GM12891 (cell line): ENCODE data around the gene GMPPA.

ENCODE experiments used
- DNase-seq: peaks from one replicate; pipeline ENCODE4 v3.0.0; 2011; ENCODE audit warnings: low spot score; ENCODE audit not compliant: insufficient read length
- FAIRE-seq: peaks from 2 replicates; lab custom pipeline; 2011; peaks lifted over from hg19 to GRCh38; lab: Jason Lieb, UNC
- PAX5 ChIP-seq: IDR thresholded peaks from 2 replicates; pipeline ENCODE4 v1.6.1; 2011; ENCODE audit warnings: low read length, moderate library complexity, mild to moderate bottlenecking; ENCODE audit not compliant: insufficient read depth, severe bottlenecking
- POLR2A ChIP-seq: IDR thresholded peaks from 2 replicates; pipeline ENCODE4 v1.6.1; 2011; ENCODE audit warnings: low read depth, low read length, control low read depth
- POLR2AphosphoS5 ChIP-seq: IDR thresholded peaks from 2 replicates; pipeline ENCODE4 v1.6.1; 2011; ENCODE audit warnings: low read depth, low read length, control low read depth
- POU2F2 ChIP-seq: IDR thresholded peaks from 2 replicates; pipeline ENCODE4 v1.6.1; 2011; ENCODE audit warnings: low read depth, mild to moderate bottlenecking, control low read depth, low read length, moderate library complexity
- SPI1 ChIP-seq: IDR thresholded peaks from 2 replicates; pipeline ENCODE4 v1.6.1; 2011; ENCODE audit warnings: low read depth, low read length, control low read depth
- TAF1 ChIP-seq: IDR thresholded peaks from 2 replicates; pipeline ENCODE4 v1.6.1; 2011; ENCODE audit warnings: low read depth, low read length, control low read depth

GMPPA gene

DNA sequence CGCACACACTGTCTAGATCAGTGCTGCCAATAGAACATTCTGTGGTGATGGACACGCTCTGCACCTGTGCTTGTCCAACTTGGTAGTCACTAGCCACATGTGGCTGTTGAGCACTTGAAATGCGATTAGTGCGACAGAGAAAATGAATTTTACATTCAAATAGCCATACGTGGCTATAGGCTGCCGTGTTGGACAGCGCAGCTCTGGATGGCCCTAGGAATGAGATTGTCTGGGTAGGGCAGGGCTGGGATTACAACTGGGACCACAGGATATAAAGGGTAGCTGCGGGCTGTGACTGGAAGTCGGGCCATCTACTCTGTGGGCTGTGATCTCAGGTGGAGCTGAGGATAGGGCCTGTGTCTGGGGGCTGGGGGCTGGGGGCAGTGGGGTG is 20.8 kb downstream of the GMPPA start:
- TF ChIP-seq PAX5 (no peak), POLR2A (no peak), TAF1 (no peak), POLR2AphosphoS5 (no peak), SPI1 (no peak), POU2F2 (no peak)
- DNase-seq (no peak), FAIRE-seq (no peak)

GRCh38 chr2:219520079-219520478 is 21.4 kb downstream of the GMPPA start:
- no peak for DNase-seq
- no peak for FAIRE-seq
- TF ChIP-seq SPI1 = no peak
- TF ChIP-seq POLR2AphosphoS5 = no peak
- no peak for TF ChIP-seq PAX5
- no peak for TF ChIP-seq POLR2A
- no peak for TF ChIP-seq POU2F2
- TF ChIP-seq TAF1 = no peak

DNA sequence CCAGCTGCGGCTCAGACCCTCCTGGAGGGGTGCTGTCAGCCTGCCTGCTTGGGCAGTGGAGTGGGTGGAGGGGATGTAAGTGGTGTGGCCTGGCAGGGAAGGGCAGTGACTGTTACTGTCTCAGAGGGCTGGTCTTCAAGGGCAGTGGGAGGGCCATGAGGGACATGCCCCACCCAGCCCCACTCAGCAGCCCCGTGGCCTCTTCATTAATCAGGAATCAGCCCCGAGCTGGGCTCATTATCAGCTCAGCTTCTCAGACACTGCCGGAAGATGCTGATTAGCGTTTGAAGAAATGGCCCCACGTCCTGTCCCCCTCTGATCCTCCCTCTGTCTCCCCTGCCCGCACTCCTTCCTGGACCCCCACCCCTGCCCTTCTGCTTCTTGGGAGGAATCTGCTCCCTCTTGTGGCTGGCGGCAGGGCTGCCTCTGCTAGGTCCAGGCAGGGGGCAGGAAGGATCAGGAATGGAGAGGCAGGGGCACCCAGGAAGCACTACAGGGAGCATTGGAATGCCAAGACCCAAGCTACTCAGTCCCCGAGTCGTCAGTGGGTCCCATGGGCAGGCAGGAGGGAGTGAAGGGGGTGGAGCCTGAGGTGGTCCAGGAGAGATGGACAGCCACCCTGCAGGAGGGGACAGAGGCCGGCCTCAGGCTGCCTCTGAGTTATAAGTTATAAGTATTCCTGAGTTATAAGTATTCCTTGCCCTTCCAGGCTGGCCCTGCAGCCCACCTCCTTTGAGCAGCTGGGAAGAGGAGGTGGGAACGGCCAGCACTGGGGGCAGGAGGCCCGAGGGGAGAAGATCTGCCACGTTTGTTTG is 22.6 kb downstream of the GMPPA start:
- FAIRE-seq = no peak
- no peak for TF ChIP-seq SPI1
- TF ChIP-seq TAF1 = no peak
- no peak for TF ChIP-seq PAX5
- no peak for TF ChIP-seq POLR2AphosphoS5
- no peak for TF ChIP-seq POU2F2
- no peak for TF ChIP-seq POLR2A
- no peak for DNase-seq

- DNase-seq = no peak
- no peak for FAIRE-seq
These were observed 23.7 kb downstream of the GMPPA start for GRCh38 chr2:219522111-219523030.

DNA sequence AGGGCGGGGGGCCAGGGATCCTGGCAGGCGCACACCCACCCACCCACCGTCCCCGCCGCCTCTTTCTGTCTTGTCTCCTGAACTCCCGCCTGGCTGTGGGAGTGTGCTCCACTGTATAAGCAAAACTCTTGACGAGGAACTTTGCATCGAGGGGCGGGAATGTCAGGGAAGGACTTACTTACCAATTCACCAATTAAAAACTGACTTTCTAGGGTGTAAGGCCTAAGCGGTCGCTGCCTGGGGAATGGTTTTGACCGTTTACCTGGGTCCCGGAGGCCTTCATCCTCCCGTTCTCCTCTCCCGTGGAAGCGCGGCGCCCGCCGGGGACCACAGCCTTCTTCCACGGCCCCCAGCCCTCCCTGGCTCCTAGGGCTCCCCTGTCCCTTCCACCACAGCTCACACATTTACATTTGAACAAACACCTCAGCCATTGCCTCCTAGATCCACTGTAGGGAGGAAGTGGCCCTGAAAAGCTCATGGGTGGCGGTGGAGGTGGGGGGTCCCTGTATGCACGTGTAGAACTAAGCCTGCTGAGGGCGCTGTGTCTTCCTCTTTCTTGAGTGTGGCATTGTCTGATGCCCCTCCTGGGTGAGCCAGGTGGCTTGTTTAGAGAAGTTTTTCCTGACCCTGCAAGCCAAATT is 24.5 kb downstream of the GMPPA start:
- DNase-seq (no peak), FAIRE-seq (no peak)
- TF ChIP-seq POU2F2 (no peak), SPI1 (no peak), PAX5 (no peak)

More at GRCh38 chr2:219522111-219523030, 23.7 kb downstream of the GMPPA start:
- TF ChIP-seq POLR2AphosphoS5 (no peak), PAX5 (no peak), POLR2A (no peak), TAF1 (no peak), SPI1 (no peak), POU2F2 (no peak)

DNA sequence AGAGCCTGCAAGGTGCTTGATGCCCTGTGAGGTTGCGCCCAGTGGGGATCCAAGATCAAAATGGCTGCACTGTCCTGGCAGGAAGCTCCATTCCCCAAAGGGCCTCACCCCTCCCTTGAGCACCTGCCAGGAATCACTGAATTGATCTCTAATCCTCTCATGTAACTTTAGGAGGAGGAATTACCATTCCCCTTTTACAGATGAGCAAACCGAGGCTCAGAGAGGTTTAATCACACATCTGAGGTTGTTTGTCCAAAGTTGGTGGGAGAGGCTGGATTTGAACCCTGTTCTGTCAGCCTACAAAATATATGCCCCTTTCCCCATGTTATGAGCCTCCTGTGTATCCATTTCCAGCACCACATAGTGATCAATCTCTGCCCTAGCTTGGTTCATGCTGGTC is 26.1 kb downstream of the GMPPA start:
- TF ChIP-seq POLR2AphosphoS5 (no peak), PAX5 (no peak), SPI1 (no peak), POLR2A (no peak), POU2F2 (no peak), TAF1 (no peak)
- DNase-seq (no peak), FAIRE-seq (no peak)

GRCh38 chr2:219525533-219526232 is 27.0 kb downstream of the GMPPA start:
- TF ChIP-seq PAX5 (no peak), POU2F2 (no peak)
- DNase-seq (no peak), FAIRE-seq (no peak)

DNA sequence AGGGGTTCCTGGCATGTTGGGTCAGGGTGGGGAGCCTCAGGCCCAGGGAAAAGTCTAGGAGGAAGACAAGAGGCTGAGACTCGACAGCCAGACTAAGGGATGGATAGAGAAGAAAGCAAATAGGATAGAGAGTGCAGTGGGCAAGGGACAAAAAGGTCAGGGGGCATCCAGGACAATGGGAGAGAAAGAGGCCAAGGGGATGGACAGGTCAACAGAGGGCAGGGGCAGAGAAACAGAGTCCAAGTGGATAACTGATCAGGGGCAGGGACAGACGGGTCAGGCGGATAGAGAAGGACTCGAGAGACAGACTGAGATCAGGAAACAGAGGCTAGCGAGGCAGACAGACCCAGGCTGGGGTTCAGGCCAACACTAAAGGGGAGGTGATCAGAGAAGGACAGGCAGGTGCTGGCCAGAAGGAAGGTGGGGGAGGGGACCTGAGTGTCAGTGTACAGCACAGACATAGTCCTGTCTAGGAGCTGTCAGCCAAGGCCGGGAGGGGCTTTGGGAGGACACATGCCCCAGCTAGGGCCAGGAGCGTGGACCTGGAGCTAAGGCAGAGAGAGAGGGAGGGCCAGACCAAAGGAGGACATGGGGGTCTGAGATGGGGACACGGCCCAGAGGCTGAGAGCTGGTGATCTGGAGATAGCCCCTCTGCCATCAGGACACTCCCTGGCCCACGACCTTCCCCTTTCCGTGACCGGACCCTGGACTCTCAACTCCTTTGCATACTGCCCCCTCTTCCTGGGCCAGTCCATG is 27.8 kb downstream of the GMPPA start:
- TF ChIP-seq POLR2A (no peak), SPI1 (no peak), POU2F2 (no peak), TAF1 (no peak), PAX5 (no peak), POLR2AphosphoS5 (no peak)
- FAIRE-seq (no peak), DNase-seq (no peak)
